NOMO-1 treated with DMSO at 0.1 percent for 48 hours (cell line): ENCODE measurements around the gene SLC7A6OS.
A peak's percentile ranks its signal among the peaks of the same experiment; 100 is the strongest.

Experiments used
- DNase-seq: peaks from one replicate; lab custom pipeline; 2025; ENCODE audit not compliant: unreplicated experiment; lab: John Stamatoyannopoulos, UW

The SLC7A6OS gene

DNA sequence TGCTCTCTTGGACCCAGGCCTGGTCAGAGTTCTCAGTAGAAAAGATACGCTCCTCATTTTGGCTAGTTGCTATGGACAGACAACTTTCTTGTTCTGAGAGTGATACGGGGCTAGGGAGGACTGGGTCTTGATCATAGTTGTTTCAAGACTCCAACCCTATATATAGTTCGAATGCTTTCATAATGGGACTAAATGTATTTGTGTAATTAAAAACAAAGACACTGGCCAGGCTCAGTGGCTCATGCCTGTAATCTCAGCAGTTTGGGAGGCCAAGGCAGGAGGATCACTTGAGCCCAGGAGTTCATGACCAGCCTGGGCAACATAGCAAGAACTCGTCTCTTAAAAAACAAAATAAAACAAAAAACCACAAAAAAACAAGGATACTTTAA, 28.7 kb downstream of the SLC7A6OS start:
- DNase-seq: no peak

DNA sequence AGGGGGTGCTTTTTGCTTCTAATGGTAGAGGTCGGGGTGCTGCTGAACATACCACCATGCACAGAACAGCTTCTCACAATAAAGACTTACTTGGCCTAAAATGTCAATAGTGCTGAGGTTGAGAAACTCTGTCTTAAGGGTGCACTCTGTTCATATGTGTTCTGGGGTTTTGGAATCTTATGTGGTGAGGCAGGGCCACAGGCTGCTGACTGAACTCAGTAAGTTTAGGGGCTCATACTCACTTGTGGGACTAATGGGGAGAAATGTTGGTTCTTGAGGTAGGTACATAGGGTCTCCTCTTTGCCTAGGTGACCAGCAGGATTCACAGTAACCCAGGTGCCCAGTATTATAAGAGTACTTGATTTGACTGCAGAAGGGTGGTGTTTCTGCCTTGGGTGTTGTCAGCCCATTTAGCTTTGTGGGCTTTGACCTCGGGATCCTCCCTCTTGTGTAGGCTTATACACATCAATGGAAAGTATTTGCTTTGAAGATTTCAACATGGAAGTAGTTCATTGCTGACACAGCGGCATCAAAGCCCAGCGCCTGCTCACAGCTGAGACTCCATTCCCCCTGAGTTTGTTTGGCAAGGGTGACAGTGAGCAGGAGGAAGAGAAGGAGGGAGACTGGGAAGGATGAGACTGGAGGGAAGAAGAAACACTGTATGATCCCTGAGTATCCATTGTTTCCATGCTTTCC, 29.2 kb downstream of the SLC7A6OS start:
- DNase-seq: no peak

DNA sequence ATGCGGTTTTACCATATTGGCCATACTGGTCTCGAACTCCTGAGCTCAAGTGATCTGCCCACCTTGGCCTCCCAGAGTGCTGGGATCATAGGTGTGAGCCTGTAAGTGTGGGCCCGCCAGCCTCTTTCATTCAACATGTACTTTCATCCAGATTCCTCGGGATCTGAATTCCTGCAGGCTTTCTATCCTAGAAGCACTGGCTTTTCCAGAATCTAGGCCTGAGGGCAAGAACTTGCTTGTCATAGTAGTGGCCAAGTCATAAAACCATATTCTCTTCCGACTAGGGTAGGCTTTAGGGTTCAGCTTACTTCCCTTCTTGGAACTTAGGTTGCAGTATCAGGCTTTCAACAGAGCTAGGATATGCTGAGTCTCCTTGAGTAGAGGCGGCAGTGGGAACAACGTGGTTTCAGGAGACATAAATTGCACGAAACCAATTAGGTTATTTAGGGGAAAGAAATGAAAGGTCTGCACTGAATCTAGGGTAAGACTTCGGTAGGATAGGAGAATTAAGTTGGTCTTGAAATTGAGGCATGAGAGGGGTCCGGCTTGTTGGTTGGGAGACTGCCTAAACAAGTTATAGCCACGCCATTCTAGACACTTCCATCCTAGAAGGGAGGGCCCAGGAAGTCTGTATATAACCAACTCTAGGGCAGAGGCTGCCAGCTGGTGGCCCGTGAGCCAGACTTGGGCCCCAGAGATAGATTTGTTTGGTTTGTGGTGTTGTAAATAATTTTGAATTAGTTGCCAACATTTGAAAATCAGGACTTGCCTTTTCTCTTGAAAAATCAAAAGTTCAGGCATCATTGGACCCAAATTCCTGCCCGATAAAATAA, 30.8 kb downstream of the SLC7A6OS start:
- no peak for DNase-seq

DNA sequence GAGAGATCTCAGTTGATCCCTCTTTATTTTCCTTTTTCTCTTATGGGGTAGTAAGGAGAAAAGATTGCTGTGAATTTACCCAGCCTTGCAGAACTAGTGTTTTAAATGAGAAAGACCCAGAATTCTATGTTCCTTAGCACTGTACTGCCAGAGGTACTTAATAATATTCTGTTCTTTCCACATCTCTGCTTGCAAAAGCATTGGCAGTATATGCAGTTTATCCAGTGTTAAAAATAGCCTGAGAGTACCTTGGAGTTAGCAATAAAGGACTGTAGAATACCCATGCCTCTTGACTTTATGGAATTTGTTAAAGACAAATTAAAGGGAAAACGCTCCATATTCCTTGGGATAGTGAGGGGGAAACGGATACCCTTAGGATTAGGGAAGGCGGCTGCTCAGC, 34.5 kb downstream of the SLC7A6OS start:
- no peak for DNase-seq

DNA sequence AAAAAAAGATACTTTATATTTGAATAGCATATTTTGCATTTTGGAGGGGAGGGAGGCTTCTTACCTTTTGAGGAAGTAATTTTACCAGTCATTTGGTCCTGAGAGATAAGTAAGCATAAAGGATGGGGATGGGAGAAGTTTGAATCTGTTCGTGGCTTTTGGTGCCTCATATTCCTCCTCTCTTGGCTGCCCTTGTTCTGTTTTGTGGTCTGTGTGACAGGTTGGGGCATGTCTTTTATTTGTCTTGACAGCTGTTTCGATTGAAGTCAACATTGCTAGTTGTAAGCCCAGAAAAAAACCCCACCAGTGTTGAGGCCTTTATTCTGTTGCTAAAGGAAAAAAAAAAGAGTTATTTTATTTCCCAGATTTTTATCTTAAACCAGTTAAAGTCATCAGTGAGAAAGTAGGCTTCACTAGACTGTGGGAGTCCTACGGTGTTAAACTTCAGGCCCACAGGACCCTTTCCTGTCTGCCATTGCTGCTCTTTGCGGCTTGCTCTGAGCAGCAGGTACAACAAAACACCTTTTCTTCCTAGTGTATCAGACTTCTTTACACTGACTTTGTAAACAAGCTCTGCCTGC, 35.0 kb downstream of the SLC7A6OS start:
- DNase-seq: peak; percentile 68

DNA sequence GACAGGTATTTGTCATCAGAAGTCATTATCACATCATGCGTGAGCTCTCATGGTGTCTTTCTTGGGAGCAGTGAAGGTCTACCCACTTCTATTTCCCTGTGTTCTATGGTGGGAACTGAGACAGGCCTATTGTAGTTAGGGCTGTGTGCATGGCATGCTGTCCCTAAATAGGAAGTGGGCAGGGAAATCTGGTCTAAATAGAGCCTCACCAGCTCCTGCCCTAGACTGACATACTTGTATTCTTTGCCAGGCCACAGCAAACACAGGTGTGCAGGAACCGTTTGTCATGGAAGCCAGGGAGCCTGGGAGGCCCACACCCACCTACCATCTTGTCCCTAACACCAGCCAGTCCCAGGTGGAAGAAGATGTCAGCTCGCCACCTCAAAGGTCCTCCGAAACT, 36.3 kb downstream of the SLC7A6OS start:
- no peak for DNase-seq

DNA sequence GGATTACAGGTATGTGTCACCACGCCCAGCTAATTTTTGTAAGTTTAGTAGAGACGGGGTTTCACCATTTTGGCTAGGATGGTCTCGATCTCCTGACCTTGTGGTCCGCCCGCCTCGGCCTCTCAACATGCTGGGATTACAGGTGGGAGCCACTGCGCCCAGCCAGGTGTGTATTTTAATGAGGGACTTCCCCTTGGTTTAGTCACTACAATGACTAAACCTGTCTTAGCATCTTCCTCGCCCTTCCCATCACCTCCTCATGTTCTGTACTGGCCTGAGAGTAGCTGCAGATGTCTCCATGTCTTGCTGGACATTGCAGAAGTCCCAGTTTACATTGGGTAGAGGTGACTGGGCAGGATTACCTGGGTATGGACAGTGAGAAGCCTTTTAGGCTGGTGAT, 36.9 kb downstream of the SLC7A6OS start:
- no peak for DNase-seq

DNA sequence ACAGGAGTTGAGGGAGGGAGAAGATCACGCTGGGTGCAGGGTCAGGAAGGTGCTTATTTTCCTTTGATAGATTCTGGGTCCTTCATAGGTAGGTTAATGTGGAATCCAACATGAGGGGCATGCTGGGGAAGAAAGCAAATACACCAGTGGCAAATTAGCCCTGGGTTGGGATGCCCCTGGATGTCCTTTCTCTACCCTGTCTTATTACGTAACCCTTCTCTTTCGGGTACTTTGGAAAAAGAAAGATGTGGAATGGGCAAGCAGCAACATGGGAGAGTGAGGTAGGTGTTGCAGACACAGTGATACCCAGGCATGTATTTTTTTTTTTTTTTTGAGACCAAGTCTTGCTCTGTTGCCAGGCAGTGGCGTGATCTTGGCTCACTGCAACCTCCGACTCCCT, 37.3 kb downstream of the SLC7A6OS start:
- DNase-seq: no peak

DNA sequence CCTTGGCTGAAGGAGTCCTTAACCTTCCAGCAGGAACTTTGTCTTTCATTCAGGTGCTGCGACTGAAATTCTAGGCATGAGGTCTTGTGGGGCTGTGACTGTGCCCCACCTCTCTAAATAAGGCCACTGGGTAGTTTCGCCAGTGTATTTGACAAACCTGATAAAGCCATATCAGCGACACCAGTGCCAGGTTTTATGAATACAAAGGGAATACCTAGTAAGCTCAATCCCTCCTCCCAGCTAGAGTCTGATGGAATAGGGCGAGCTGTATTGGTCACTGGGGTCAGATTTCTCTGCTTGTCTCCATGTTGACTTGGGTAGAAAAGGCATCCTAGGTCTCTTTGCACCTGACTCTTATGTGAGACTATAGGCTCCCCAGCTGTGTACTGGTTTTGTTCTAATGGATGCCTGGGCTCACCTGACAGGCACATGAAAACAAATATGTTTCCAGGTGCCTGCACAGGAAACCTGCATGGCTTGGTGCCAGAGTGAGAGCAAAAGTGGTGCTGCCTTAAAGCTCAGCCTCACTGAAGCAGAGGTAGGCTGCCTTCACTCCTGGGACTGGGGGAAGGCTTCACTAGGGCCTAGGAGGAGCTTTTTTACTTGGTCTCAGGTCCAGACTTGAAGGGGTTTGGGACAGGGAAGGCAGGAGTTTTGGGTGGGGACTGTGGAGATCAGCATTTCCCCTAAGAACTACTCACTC, 38.1 kb downstream of the SLC7A6OS start:
- no peak for DNase-seq

DNA sequence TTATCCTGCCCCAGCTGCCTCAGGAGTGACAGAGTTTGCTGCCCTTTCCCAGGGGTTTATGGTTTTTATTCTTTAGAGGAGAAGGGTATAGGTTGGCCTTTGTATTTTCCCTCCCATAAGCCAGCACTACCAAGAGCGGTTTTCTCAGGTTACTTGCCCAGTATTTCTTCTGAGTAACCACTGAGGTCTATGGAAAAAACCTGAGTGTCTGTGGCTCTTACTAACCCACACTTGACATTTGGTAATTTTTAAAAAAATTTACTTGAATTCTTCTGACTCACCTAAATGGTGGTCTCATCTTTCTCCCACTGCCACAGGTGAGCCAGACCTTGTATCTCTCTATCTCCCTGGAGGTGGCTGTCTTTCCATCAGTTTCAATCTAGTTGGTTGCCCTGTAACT, 40.4 kb downstream of the SLC7A6OS start:
- no peak for DNase-seq

DNA sequence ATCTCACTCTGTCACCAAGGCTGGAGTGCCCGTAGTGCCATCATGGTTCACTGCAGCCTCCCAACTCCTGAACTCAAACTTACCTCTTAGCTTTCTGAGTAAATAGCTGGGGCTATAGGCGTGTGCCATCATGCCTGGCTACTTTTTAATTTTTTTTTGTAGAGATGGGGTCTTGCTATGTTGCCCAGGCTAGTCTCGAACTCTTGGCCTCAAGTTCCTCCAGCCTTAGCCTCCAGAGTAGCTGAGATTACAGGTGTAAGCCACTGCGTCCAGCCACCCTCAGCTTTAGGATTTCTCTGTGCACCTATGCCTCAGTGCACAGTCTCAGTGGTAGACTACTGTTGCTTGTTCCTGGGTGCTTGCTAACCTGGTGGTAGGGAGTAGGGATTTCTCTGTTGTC, 41.0 kb downstream of the SLC7A6OS start:
- no peak for DNase-seq

DNA sequence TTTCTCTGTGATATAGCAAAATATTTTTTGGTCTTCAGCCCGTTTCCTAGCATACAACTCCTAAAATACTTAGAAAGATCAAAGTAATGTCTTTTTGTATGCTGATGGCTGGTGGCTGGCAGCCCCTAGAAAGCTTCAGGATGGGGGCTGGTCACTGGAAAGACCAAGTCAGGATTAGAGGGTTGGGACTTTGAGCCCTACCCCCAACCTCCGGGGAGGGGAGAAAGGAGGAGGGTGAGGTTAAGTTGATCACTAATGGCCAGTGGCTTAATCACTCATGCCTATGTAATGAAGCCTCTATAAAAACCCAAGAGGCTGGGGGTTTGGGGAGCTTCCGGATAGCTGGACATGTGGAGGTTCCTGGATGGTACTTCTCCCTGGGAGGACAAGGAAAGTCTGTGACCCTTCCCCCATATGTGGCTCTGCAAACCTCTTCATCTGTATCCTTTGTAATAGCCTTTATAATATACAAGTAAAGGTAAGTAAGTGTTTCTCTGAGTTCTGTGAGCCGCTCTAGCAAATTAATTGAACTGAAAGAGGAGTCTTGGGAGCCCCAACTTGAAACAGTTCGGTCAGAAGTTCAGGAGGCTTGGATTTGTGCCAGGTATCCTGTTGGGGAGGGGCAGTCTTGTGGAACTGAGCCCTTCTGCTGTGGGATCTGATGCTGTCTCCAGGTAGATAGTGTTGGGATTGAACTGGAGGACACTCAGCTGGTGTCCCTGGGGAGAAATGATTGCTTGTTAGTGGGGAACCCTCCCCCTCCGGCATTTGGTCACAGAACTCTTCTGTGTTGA, 42.9 kb downstream of the SLC7A6OS start:
- DNase-seq: no peak

DNA sequence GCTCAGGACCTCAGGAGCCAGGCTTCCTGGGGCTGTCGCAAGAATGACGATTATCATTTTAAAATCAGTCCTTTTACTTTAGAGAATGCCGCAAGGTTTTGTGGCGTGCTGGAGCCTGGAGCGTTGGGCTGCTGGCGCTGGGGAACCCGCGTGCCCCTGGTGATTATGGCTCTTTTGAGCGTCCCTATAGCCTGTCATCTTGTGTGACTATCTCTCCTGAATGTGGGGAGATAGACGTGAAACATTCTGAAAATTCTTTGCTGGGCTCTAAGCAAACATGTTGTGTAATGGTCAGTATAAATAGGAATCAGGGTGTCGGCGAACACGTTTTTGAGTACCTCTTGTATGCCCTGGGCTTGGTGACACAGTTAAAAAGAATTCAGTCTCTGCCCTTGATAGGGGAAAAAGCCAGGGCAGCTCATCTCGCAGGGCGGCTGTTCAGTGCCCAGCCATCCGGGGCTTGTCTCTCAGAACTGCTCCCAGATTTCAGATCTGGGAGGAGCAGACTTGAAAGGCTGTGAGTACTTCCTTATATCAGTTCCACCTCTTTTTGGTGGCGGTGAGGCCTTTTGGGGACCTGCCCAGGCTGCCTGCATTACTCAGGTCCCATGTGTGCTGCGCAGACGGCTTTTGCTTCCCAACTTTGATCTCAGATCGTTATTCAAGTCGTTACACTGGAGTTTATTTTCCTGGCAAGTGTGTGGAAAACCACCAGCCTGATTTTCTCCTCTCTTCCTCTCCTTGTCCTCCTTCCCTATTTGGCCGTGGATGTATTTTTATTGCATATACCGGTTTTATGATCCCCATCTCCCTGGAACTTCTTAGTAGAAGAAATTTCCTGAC, 45.4 kb downstream of the SLC7A6OS start:
- DNase-seq: peak; percentile 65

DNA sequence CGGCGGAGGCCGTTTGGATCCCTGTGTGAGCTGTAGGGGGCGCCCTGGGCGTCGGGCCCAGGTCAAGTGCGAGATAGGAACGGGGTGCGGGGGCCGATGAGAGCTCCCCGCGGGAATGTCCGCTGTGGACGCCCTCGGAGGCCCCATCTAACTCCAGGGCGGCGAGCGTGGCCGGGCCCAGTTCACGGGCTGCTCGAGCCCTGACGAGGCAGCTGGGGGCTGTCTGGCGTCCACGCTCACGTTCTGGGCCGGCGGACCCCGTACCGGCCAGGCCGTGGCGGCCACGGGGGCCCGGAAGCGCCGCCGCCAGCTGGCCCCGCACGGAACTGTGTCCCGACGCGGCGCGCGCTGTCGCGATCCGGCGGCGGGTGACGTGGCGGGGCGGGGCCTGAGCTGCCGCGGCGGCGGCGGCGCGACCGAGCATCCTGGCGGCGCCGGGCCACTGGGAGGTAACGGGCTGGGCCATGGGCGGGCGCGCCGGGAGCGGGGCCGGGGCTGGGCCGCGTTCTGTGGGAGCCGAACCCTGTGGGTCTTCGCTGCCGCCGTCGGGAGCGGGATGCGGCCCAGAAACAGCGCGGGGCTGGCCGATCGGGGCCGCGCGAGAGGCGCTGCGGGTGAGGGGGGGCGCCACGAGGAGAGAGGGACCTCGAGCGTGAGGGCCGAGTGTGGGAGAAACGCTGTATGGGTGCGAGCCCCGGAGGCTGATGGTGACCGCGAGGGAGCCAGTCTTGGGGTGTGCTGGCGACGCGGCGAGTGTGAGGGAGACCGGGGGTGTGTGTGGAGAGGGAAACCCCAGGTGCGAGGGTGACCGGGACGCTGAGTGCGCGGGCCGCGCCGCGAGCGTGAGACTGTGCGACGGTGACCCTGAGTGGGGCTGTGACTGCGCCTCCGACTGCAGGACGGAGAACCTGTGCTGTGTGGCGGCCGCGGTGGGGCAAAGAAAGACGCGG, 46.3 kb downstream of the SLC7A6OS start, which contains the start of gene SLC7A6:
SLC7A6 (plus strand) TSS at position 399 of the 950 bp plus-strand sequence. CDS start 10,201 bp downstream, outside the sequence.
- DNase-seq: peak; percentile 76

DNA sequence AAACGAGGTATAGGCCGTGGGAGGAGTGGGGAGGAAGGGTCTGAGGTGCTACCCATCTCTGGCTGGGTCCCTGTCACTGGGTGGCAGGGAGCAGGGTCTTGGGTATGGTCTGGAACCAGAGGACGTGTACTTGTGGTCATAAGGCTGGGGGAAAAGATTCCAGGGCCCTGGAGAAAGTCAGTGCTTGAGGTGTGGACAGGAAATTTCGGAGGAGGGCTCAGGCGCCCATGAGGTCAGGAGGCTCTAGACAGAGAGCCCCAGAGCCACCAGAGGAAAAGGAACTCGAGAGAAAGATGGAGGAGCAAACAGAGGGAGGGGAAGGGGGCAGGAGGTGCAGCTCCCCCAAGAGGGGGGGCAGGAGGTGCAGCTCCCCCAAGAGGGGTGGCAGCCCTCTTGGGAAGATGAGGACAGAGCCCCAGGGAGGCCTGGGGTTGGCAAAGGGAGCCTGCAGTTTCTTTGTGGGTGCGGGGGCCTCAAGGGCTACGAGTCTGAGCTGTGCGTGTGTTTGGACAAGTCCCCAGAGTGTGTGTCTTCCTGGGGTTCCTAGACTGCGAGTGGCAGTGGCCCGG, 47.1 kb downstream of the SLC7A6OS start:
- no peak for DNase-seq

DNA sequence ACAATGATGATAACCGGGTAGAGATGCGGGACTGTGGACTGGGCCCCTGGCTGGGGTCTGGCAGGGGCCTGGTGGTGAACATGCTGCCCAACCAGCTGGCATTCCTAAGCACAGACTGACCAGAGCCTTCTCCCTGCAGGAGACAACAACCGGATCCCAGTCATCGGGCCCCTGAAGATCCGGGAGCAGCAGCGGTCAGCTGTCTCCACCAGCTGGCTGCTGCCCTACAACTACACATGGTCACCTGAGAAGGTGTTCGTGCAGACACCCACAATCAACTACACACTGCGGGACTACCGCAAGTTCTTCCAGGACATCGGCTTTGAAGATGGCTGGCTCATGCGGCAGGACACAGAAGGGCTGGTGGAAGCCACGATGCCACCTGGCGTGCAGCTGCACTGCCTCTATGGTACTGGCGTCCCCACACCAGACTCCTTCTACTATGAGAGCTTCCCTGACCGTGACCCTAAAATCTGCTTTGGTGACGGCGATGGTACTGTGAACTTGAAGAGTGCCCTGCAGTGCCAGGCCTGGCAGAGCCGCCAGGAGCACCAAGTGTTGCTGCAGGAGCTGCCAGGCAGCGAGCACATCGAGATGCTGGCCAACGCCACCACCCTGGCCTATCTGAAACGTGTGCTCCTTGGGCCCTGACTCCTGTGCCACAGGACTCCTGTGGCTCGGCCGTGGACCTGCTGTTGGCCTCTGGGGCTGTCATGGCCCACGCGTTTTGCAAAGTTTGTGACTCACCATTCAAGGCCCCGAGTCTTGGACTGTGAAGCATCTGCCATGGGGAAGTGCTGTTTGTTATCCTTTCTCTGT, 51.5 kb downstream of the SLC7A6OS start:
- DNase-seq: no peak
